ENCODE measurements around the gene RTBDN.
"Not testable (repeated sequence)": the region's sequence is repeated elsewhere in the genome, so short reads cannot be mapped to it uniquely, and the experiment has no call there.

RTBDN gene

DNA sequence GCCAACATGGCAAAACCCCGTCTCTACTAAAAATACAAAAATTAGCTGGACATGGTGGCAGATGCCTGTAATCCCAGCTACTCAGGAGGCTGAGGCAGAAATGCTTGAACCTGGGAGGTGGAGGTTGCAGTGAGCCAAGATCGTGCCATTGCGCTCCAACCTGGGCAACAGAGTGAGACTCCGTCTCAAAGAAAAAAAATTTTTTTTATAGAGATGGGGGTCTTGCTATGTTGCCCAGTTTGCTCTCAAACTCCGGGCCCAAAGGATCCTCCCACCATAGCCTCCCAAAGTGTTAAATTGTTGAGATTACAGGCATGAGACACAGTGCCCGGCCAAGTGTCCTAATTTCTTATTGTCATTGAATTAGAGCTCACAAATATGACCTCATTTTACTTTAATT lies 17.2 kb downstream of the RTBDN start:
- not testable (repeated sequence) for DNase-seq

- DNase-seq: no peak
Measured at GRCh38 chr19:12815088-12815487, 19.3 kb downstream of the RTBDN start.

DNA sequence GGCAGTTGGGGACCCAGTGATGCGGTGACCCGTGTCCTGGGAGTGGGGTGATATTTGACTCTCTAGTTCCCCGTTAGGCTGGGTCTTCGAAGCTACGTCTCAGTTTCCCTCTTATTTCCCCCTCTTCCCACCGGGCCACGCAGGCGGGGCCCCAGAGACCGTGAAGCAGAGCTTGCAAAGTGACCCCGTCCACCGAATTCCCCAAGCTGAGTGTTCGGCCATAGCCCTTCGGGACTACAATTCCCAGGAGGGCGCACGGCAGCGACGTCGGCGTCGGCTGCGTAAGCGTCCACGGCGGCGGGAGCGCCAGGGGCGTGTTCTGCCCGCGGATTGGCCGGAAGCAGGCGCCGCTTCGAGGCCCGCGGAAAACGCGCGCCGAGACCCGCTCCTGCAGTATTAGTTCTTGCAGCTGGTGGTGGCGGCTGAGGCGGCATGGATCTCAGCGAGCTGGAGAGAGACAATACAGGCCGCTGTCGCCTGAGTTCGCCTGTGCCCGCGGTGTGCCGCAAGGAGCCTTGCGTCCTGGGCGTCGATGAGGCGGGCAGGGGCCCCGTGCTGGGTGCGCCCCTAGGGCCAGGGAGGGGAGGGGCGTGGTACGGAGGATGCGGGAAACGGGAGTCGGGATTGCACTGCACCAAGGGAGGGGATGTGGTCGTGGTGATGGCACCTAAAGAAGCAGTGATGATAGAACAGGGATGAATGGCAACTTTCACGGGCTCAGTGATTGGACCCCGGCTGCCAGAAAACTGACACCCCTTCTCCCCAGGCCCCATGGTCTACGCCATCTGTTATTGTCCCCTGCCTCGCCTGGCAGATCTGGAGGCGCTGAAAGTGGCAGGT lies 27.9 kb downstream of the RTBDN start, which contains the start of gene RNASEH2A:
TSS of gene RNASEH2A (plus strand) at position 343 of the 840 bp plus-strand sequence. CDS start at position 433, 90 bp downstream.
- DNase-seq: peak; percentile 91

- no peak for DNase-seq
Measured at GRCh38 chr19:12804051-12804450, 30.3 kb downstream of the RTBDN start.

GRCh38 chr19:12802267-12803106 lies 31.9 kb downstream of the RTBDN start:
- DNase-seq: no peak

DNA sequence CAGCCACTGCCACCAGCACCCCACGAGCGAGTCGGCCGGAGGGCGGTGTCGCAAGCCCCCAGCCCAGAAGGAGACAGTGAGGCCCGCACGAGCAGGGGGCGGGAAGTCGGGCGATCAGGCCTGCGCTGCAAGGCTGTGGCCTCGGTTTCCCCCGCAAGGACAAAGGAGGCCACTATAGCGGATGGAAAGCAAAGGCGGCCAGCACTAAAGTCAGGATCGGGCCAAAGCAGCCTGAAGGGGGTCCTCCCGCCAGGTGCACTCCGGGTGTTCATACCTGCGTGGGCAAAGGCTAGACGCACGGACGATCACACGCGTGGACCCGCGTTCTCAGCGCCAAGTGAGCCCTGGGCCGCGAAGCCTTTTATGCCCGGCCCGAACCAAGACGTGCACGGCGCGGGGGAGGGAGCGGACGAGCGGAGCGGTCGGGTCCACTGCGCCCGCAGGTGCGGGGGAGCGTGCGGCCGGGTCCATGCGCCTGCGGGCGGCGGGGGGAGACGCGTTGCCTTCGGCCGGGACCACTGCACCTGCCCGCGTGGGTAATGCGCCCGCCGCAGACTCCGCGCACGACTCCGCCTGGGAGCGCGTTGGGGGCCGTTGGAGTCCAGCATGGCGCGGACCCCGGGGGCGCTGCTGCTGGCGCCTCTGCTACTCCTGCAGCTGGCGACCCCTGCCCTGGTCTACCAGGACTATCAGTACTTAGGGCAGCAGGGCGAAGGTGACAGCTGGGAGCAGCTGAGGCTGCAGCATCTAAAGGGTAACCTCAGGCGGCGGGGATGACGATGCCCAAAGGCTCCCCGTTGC lies 32.7 kb downstream of the RTBDN start, which contains the start of the genes PRDX2 and THSD8:
TSS of gene PRDX2 (minus strand) at position 335 of the 801 bp plus-strand sequence. CDS start 539 bp downstream, outside the sequence.
TSS of gene THSD8 (plus strand) at position 604 of the 801 bp plus-strand sequence. CDS start at position 607, 3 bp downstream.
- DNase-seq: peak; percentile 67

DNA sequence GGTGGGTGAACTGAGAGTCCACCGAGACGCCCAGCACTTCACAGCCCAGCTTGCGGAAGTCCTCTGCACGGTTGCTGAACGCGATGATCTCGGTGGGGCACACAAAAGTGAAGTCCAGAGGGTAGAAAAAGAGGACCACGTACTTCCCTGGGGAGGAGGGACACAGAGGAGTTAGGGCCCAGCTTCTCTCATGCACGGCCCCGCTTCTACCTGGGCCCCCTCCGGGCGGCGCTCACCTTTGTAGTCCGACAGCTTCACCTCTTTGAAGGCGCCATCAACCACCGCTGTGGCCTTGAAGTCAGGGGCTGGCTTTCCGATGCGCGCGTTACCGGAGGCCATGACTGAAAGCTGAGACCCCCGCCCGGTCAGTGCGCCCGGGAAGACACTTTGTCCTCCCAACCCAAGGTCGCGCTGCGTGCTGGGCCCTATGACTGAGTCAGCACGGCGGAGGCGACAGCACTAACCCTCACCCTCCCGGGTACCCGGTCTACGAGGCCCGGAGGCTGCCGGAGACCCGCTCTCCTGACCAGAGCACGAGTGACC lies 33.4 kb downstream of the RTBDN start:
- DNase-seq: no peak

DNA sequence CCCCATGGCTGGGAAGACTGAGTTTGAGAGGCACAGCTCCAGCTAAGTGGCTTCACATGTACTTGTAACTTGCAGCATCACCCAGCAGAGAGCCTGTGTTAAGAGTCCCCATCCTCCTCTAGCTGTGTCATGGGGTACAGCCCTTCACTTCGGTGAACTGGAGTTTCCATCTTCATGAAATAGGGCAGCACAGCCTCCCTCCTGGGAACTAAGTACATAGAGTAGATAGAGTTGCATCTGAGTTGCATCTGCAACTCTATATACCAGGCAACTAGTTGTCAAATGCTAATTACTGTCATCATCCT lies 34.0 kb downstream of the RTBDN start:
- DNase-seq: no peak

- DNase-seq: no peak
Measured at GRCh38 chr19:12799742-12800465, 34.5 kb downstream of the RTBDN start.

DNA sequence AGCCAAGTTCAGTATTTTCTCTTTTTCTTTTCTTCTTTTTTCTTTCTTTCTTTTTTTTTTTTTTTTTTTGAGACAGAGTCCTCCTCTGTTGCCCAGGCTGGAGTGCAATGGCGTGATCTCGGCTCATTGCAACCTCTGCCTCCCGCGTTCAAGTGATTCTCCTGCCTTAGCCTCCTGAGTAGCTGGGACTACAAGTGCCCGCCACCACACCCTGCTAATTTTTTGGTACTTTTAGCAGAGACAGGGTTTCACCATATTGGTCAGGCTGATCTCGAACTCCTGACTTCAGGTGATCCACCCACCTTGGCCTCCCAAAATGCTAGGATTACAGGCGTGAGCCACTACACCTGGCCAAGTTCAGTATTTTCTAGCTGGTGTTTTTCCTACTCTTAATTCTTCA lies 36.8 kb downstream of the RTBDN start:
- not testable (repeated sequence) for DNase-seq

GRCh38 chr19:12797141-12797587 lies 37.2 kb downstream of the RTBDN start:
- no peak for DNase-seq

DNA sequence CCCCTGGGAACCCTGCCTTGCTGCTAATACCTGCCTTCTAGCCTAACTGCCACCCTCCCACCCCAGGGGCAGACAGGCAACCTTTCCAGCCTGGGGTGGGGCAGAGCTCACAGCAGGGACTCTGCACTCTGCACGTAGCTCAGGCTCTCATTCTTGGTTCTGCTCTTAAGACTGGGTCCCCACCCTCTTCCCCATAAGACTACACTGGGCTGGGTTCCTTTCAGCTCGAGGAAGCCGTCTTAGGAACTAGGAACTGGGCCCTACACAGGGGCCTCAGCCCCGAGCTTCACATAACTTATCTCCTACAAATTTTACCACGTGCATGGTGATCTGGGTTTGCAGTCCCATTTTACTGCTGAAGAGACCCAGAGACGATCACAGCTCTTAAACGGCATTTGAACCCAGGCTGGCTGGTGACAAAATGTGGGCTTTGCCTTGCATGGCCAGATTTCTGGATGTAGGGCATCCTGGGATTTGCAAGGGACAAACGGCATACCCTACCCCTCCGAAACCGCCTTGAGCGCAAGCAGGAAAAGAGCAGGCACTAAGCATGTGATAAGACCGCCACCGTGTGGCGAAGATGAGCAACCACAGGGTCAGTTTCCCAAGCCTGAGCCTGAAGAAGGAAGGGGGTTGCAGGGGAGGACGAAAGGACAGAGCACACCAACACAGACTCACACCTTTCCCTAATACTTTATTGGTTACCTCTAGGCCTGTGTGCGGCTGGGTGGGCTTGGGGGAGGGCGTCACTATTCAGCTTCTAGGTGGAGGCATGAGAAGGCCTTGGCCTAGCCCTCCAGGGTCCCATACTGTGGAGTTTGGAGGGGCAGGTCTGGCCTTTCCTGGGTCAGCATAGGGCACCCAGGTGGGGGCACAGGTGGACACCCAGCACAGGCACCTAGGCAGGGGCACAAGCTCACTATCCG lies 38.0 kb downstream of the RTBDN start:
- peak; percentile 76 for DNase-seq

GRCh38 chr19:12794971-12795381 lies 39.4 kb downstream of the RTBDN start:
- no peak for DNase-seq

DNA sequence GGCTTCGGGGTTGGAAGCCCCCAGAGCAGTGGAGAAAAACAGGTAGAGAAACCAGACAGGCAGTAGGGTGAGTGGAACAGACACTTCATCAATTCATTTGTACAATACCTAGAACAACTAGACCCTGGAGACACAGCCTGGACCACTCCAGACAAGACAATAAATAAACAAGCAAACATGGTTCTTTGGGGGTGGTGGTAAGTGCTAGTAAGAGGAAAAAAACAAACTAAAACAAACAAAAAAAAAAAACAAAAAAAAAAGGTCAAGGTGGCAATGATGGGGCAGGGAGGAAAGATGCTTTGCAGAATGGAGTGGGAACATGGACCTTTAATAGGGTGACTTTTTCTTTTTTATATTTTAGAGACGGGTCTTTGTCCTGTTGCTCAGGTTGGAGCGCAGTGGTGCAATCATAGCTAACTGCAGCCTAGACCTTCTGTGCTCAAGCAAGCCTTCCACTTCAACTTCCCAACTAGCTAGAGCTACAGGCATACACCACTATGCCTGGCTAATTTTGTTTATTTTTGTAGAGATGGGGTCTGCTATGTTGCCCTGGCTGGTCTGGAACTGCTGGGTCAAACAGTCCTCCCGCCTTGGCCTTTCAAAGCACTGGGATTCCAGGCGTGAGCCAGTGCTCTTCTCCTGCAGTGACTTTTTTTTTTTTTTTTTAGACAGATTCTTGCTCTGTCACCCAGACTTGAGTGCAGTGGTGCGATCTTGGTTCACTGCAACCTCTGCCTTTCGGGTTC lies 40.0 kb downstream of the RTBDN start:
- no peak for DNase-seq

DNA sequence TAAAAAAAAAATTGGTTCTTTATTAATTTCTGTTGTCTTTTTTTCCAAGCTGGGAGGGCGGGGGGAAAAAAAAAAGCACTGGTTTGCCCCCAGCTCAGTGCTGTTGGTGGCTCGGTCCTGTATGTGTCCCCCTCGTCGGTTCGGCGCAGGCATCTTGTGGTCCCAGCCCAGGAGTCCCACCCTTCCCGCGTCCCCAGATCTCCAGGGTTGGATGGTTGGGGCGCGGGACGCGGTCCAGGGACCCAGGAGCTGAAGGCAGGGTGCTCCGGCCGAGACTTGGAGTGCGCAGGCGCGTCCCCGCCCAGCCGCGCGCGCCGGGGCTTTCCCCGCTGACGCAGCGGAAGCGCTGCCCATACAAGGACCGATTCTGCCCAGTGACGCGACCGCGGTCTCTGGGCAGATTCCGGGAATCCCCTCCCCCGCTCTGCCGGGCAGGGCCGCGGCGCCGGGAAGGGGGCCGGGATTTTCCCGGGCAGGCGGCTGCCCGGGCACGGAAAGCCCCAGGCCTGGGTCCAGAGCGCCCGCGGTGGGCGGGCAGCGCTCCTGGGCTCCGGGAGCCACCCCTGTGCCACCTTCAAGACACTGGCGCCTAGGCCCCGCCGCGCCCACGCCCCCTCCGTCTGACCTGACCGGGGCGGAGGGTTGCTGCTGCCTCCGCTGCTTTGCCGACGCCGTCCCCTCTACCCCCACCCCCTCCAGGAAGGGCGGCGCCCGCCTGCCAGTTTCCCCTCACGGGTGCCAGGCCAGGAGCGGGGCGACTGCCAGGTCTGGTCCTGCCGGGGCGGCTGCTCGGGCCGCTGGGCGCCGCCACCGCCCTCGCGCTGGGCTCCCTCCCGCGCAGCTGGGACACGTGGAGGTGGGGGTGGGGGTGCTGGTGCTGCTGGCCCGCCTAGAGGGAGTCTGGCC lies 40.8 kb downstream of the RTBDN start:
- DNase-seq: peak; percentile 85

DNA sequence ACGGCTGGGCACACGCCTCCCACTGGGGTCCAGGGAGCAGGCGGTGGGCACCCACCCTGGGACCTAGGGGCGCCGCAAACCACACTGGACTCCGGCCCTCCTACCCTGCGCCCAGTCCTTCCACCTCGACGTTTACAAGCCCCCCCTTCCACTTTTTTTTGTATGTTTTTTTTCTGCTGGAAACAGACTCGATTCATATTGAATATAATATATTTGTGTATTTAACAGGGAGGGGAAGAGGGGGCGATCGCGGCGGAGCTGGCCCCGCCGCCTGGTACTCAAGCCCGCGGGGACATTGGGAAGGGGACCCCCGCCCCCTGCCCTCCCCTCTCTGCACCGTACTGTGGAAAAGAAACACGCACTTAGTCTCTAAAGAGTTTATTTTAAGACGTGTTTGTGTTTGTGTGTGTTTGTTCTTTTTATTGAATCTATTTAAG lies 41.5 kb downstream of the RTBDN start:
- no peak for DNase-seq

DNA sequence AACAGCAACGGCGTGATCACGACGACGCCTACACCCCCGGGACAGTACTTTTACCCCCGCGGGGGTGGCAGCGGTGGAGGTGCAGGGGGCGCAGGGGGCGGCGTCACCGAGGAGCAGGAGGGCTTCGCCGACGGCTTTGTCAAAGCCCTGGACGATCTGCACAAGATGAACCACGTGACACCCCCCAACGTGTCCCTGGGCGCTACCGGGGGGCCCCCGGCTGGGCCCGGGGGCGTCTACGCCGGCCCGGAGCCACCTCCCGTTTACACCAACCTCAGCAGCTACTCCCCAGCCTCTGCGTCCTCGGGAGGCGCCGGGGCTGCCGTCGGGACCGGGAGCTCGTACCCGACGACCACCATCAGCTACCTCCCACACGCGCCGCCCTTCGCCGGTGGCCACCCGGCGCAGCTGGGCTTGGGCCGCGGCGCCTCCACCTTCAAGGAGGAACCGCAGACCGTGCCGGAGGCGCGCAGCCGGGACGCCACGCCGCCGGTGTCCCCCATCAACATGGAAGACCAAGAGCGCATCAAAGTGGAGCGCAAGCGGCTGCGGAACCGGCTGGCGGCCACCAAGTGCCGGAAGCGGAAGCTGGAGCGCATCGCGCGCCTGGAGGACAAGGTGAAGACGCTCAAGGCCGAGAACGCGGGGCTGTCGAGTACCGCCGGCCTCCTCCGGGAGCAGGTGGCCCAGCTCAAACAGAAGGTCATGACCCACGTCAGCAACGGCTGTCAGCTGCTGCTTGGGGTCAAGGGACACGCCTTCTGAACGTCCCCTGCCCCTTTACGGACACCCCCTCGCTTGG lies 42.1 kb downstream of the RTBDN start:
- peak; percentile 52 for DNase-seq
